ENCODE results near the gene BDP1.
A peak's percentile ranks its signal among the peaks of the same experiment; 100 is the strongest.
"Not testable (repeated sequence)": the region's sequence is repeated elsewhere in the genome, so short reads cannot be mapped to it uniquely, and the experiment has no call there.

Gene BDP1

DNA sequence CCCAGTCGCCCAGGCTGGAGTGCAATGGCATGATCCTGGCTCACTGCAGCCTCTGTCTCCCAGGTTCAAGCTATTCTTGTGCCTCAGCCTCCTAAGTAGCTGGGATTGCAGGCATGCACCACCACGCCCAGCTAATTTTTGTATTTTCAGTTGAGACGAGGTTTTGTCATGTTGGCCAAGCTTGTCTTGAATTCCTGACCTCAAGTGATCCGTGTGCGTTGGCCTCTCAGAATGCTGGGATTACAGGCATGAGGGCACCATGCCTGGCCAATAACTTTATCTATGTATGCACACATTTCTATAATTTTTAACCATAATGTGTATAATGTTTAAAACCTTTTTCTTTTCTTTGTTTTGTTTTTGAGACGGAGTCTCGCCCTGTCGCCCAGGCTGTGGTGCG is 43.3 kb downstream of the BDP1 start:
- not testable (repeated sequence) for H3K27me3 Mint-ChIP-seq; H3K36me3 Mint-ChIP-seq; H3K4me3 Mint-ChIP-seq; H3K4me1 Mint-ChIP-seq (ENCODE audit: low read depth); H3K9me3 Mint-ChIP-seq (ENCODE audit: low read depth); H3K27ac Mint-ChIP-seq

DNA sequence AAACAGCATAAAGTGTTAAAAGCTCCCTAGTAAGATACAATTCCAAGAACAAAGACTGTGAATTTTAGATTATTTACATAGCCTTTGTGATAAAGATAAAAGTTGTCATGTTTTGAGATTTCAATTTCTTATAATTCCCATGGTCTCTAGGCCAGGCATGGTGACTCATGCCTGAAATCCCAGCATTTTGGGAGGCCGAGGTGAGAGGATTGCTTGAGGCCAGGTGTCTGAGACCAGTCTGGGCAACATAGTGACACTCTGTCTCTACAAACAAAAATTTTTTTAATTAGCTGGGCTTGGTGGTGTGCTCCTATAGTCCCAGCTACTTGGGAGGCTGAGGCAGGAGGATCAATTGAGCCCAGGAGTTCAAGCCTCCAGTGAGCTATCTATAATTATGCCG is 48.1 kb downstream of the BDP1 start:
- H3K27me3 Mint-ChIP-seq: no peaks in the 10 kb centered on the region
- H3K4me3 Mint-ChIP-seq: no peak overlapping the region
- no peak overlapping the region for H3K27ac Mint-ChIP-seq
- peaks cover 13% of the 10 kb centered on the region for H3K36me3 Mint-ChIP-seq
- no peaks in the 10 kb centered on the region for H3K9me3 Mint-ChIP-seq (ENCODE audit: low read depth)
- no peaks in the 10 kb centered on the region for H3K4me1 Mint-ChIP-seq (ENCODE audit: low read depth)

DNA sequence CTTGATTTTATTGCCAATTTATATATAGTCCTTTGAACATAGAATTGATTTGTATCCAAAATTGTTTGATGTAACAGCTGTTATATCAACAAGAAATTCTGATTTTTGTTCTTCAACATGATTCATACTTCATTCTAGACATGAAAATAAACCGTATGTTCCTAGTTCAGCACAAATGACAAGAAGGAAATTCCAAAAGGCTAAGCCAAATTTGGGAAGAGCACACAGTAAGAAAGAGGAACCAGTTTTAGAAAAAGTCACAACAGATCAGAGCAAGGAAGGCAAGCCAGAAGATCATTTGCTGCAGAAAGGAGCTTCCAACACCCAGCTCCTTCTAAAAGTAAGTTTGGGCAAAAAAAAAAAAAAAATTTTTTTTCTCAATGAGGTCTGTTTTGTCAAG is 66.7 kb downstream of the BDP1 start:
- peak overlapping the region; percentile 19 for H3K27ac Mint-ChIP-seq

DNA sequence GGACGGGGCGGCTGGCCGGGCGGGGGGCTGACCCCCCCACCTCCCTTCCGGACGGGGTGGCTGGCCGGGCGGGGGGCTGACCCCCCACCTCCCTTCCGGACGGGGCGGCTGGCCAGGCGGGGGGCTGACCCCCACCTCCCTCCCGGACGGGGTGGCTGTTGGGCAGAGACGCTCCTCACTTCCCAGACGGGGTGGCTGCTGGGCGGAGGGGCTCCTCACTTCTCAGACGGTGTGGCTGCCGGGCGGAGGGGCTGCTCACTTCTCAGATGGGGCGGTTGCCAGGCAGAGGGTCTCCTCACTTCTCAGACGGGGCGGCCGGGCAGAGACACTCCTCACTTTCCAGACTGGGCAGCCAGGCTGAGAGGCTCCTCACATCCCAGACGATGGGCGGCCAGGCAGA is 70.2 kb downstream of the BDP1 start:
- not testable (repeated sequence) for H3K9me3 Mint-ChIP-seq (ENCODE audit: low read depth); H3K4me1 Mint-ChIP-seq (ENCODE audit: low read depth); H3K27me3 Mint-ChIP-seq; H3K4me3 Mint-ChIP-seq; H3K27ac Mint-ChIP-seq
- H3K36me3 Mint-ChIP-seq: peaks cover 21% of the 10 kb centered on the region

More for the DNA sequence above, 66.7 kb downstream of the BDP1 start:
- Mint-ChIP-seq H3K4me1 (ENCODE audit: low read depth) (no peaks in the 10 kb centered on the region), H3K36me3 (peaks cover 24% of the 10 kb centered on the region), H3K9me3 (ENCODE audit: low read depth) (no peaks in the 10 kb centered on the region), H3K27me3 (no peaks in the 10 kb centered on the region), H3K4me3 (no peak overlapping the region)

DNA sequence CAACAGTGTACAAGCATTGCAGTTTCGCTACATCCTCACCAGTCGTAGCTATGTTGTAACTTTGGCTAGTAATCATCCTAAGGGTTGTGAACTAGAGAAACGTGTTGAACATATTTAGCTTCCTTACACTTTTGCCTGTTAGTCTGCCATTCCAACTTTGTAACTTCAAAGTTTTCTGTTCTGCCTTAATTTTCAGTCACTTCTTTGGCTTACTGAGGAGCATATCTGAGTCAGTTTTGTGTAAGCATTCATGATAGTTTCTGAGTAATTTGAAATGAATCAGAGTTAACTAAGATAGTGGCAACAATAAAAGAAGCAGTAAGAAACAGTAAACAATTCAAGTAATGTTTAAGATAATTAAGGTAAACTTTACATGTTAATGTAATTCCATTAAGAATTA is 72.8 kb downstream of the BDP1 start:
- no peaks in the 10 kb centered on the region for H3K27me3 Mint-ChIP-seq
- peaks cover 2% of the 10 kb centered on the region for H3K4me1 Mint-ChIP-seq (ENCODE audit: low read depth)
- H3K4me3 Mint-ChIP-seq: no peak overlapping the region
- peaks cover 15% of the 10 kb centered on the region for H3K36me3 Mint-ChIP-seq
- no peaks in the 10 kb centered on the region for H3K9me3 Mint-ChIP-seq (ENCODE audit: low read depth)
- H3K27ac Mint-ChIP-seq: peak overlapping the region; percentile 10

DNA sequence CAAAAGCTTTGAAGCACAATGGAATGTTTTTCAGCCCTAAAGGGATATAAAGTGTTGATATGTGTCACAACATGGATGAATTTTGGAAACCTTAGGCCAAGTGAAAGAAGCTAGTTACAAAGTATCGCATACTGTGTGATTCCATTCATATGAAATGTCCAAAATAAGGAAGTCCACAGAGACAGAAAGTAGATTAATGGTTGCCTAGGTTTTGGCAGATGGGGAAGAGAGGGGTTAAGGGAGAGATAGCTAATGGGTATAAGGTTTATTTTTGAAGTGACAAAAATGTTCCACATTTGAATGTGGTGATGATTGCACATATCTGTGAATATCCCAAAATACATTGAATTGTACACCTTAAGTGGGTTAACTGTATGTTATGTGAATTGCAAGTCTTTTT is 74.2 kb downstream of the BDP1 start:
- Mint-ChIP-seq H3K27ac (no peak overlapping the region), H3K4me3 (no peak overlapping the region), H3K27me3 (no peaks in the 10 kb centered on the region), H3K36me3 (peaks cover 15% of the 10 kb centered on the region), H3K4me1 (ENCODE audit: low read depth) (peaks cover 8% of the 10 kb centered on the region), H3K9me3 (ENCODE audit: low read depth) (no peaks in the 10 kb centered on the region)

DNA sequence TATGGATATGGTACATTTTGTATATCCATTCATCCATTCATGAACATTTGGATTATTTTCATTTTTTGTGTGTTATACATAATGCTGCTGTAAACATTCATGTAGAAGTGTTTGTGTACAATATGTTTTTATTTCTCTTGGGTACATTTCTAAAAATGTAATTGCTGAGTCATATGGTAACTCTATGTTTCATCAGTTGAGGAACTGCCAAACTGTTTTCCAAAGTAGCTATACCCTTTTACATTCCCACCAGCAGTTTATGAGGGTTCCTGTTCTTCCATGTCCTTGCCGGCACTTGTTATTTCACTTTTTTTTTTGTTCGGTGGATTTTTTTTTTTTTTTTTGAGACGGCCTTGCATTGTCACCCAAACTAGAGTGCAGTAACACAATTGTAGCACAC is 77.7 kb downstream of the BDP1 start:
- Mint-ChIP-seq H3K4me1 (ENCODE audit: low read depth) (peaks cover 8% of the 10 kb centered on the region), H3K9me3 (ENCODE audit: low read depth) (no peaks in the 10 kb centered on the region), H3K27ac (peak overlapping the region; percentile 12), H3K36me3 (peaks cover 26% of the 10 kb centered on the region), H3K4me3 (no peak overlapping the region), H3K27me3 (no peaks in the 10 kb centered on the region)

DNA sequence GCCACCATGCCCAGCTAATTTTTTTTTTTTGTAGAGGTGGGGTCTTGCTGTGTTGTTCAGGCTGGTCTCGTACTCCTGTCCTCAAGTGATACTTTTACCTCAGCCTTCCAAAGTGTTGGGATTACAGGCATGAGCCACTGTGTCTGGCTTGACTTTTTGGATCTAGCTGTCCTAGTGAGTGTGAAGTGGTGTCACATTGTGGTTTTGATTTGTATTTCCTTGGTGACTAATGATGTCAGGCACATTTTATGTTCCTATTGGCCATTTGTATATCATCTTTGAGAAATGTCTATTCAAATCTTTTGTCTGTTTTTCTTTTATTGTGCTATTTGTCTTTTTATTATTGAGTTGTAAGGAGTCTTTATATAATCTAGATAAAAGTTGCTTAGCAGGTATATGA is 78.2 kb downstream of the BDP1 start:
- H3K9me3 Mint-ChIP-seq (ENCODE audit: low read depth): no peaks in the 10 kb centered on the region
- no peak overlapping the region for H3K4me3 Mint-ChIP-seq
- H3K27me3 Mint-ChIP-seq: no peaks in the 10 kb centered on the region
- no peak overlapping the region for H3K27ac Mint-ChIP-seq
- peaks cover 8% of the 10 kb centered on the region for H3K4me1 Mint-ChIP-seq (ENCODE audit: low read depth)
- peaks cover 25% of the 10 kb centered on the region for H3K36me3 Mint-ChIP-seq

DNA sequence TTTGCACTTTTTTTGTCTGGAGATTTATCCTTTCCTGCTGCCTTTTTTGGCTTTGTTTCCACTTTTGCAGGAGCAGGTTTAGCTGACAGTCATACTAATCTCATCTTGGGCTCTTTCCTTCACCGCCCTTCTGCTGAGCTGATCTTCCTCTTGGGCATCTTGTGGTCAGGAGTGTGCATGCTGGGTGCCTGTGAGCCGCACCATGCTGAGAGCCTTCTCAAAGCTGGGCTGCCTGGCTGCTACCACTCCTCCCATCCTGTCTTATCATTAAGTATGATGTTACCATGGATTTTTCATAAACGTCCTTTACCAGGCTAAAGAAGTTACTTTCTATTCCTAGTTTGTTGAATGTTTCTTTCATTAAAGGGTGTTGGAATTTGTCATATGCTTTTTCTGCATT is 82.2 kb downstream of the BDP1 start:
- H3K9me3 Mint-ChIP-seq (ENCODE audit: low read depth): no peaks in the 10 kb centered on the region
- no peaks in the 10 kb centered on the region for H3K27me3 Mint-ChIP-seq
- peaks cover 34% of the 10 kb centered on the region for H3K36me3 Mint-ChIP-seq
- H3K4me1 Mint-ChIP-seq (ENCODE audit: low read depth): peaks cover 8% of the 10 kb centered on the region
- no peak overlapping the region for H3K4me3 Mint-ChIP-seq
- H3K27ac Mint-ChIP-seq: no peak overlapping the region

DNA sequence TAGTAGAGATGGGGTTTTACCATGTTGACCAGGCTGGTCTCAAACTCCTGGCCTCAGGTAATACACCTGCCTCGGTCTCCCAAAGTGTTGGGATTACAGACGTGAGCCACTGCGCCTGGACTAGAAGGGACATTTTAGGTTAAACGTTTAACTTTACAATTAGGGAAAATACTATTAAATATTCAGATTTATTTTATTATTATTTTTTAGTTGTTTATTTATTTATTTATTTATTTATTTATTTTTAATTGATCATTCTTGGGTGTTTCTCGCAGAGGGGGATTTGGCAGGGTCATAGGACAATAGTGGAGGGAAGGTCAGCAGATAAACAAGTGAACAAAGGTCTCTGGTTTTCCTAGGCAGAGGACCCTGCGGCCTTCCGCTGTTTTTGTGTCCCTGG is 95.4 kb downstream of the BDP1 start:
- H3K27me3 Mint-ChIP-seq; H3K27ac Mint-ChIP-seq; H3K9me3 Mint-ChIP-seq (ENCODE audit: low read depth); H3K4me3 Mint-ChIP-seq; H3K4me1 Mint-ChIP-seq (ENCODE audit: low read depth): not testable (repeated sequence)
- H3K36me3 Mint-ChIP-seq: peaks cover 20% of the 10 kb centered on the region

DNA sequence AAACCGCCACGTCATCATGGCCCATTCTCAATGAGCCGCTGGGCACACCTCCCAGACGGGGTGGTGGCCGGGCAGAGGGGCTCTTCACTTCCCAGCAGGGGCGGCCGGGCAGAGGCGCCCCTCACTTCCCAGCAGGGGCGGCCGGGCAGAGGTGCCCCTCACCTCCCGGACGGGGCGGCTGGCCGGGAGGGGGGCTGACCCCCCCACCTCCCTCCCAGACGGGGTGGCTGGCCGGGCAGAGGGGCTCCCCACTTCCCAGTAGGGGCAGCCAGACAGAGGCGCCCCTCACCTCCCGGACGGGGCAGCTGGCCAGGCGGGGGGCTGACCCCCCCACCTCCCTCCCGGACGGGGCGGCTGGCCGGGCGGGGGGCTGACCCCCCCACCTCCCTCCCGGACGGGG is 96.1 kb downstream of the BDP1 start:
- H3K27me3 Mint-ChIP-seq; H3K9me3 Mint-ChIP-seq (ENCODE audit: low read depth); H3K4me1 Mint-ChIP-seq (ENCODE audit: low read depth); H3K27ac Mint-ChIP-seq; H3K4me3 Mint-ChIP-seq: not testable (repeated sequence)
- H3K36me3 Mint-ChIP-seq: peaks cover 20% of the 10 kb centered on the region

DNA sequence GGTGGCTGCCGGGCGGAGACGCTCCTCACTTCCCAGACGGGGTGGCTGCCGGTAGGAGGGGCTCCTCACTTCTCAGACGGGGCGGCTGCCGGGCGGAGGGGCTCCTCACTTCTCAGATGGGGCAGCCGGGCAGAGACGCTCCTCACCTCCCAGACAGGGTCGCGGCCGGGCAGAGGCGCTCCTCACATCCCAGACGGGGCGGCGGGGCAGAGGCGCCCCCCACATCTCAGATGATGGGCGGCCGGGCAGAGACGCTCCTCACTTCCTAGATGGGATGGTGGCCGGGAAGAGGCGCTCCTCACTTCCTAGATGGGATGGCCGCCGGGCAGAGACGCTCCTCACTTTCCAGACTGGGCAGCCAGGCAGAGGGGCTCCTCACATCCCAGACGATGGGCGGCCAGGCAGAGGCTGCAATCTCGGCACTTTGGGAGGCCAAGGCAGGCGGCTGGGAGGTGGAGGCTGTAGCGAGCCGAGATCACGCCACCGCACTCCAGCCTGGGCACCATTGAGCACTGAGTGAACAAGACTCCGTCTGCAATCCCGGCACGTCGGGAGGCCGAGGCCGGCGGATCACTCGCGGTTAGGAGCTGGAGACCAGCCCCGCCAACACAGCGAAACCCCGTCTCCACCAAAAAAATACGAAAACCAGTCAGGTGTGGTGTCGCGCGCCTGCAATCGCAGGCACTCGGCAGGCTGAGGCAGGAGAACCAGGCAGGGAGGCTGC is 96.7 kb downstream of the BDP1 start:
- not testable (repeated sequence) for H3K4me3 Mint-ChIP-seq; H3K27me3 Mint-ChIP-seq; H3K9me3 Mint-ChIP-seq (ENCODE audit: low read depth); H3K4me1 Mint-ChIP-seq (ENCODE audit: low read depth); H3K27ac Mint-ChIP-seq
- peaks cover 18% of the 10 kb centered on the region for H3K36me3 Mint-ChIP-seq

DNA sequence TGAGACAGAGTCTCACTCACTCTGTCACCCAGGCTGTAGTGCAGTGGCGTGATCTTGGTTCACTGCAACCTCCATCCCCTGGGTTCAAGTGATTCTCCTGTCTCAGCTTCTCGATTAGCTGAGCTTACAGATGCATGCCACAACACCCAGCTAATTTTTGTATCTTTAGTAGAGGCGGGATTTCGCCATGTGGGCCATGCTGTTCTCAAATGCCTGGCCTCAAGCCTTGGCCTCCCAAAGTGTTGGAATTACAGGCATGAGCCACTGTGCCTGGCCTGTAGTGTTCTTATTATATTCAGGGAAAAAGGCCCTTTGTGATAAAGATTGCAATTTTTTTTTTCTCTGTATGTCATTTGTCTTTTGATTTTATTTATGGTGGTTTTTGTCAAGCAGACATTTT is 107.7 kb downstream of the BDP1 start:
- Mint-ChIP-seq H3K36me3 (peaks cover 5% of the 10 kb centered on the region), H3K27me3 (no peaks in the 10 kb centered on the region), H3K9me3 (ENCODE audit: low read depth) (no peaks in the 10 kb centered on the region)

DNA sequence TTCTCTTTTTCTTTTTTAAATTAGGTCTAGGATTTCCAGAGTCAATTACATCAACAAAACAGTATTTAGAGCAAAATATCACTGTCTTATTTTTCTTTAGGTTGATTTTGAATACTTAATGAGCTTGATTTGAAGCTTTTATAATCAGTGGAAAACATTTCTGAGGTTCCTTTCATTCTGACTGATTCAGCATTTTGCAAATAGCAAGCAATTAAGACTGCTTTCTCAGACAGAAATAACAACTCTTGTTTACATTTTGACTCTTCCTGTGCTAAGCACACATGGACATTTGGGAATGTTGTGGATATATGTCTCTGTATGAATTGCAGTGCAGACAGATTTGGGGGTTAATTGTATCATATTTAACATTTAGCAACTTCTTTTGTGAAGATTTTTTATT is 109.4 kb downstream of the BDP1 start:
- Mint-ChIP-seq H3K27ac (no peak overlapping the region), H3K27me3 (no peaks in the 10 kb centered on the region), H3K9me3 (ENCODE audit: low read depth) (no peaks in the 10 kb centered on the region), H3K36me3 (peaks cover 7% of the 10 kb centered on the region), H3K4me1 (ENCODE audit: low read depth) (no peaks in the 10 kb centered on the region), H3K4me3 (no peak overlapping the region)

More for the DNA sequence above, 107.7 kb downstream of the BDP1 start:
- Mint-ChIP-seq H3K27ac (no peak overlapping the region), H3K4me1 (ENCODE audit: low read depth) (no peaks in the 10 kb centered on the region), H3K4me3 (no peak overlapping the region)

DNA sequence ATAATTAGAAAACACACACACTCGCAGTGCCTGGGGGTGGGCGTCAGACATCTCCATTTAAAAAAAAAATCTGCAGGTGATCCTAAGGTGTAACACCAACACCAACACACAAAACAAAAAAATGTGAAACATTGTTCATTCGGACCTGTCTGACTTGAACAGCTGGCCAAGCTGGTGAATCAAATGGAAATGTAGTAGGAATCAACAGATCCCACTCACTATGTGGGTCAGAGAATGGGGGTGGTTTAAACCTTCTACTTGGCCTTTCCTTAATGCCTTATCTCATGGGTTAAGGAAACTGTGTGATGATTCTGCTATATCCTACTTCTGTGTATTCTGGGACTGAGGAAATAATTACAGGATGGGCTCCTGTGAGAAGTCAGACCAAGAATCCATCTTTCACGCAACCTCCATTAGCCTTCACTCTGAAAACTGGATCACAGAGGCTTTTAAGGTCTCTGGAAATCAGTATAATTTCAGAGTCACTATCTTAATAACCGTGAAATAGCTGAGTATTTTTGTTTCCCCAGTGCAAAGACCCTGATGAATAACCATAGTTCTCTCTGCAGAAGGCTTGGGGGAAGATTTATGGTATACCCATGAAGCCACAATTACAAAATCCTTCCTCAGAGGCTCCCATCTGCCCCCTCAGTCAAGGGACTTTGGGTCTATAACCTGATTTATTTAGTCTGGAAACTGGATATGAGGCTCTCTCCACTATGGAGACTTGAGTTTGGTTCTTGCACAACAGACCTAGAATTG is 114.5 kb downstream of the BDP1 start:
- Mint-ChIP-seq H3K9me3 (ENCODE audit: low read depth) (no peaks in the 10 kb centered on the region), H3K4me1 (ENCODE audit: low read depth) (no peaks in the 10 kb centered on the region), H3K4me3 (no peak overlapping the region), H3K27me3 (no peaks in the 10 kb centered on the region), H3K27ac (no peak overlapping the region), H3K36me3 (peaks cover 7% of the 10 kb centered on the region)

DNA sequence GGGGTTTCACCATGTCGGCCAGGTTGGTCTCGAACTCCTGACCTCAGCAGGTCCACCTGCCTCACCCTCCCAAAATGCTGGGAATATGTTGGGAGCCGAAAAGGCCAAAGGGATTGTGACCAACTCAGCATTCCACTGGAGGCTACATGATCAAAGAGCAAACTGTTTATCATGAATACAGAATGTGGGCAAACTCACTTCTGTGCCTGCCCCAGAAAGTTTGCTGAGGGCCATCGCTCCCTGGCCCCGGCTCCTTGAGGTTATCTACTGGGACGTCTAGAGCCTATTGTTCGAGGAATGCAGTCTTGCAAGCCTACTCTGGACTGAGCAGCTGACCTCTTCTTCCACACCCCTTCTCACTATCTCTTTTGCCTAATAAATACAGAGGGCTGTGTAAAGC is 116.4 kb downstream of the BDP1 start:
- not testable (repeated sequence) for H3K27ac Mint-ChIP-seq; H3K4me1 Mint-ChIP-seq (ENCODE audit: low read depth); H3K4me3 Mint-ChIP-seq; H3K9me3 Mint-ChIP-seq (ENCODE audit: low read depth); H3K27me3 Mint-ChIP-seq
- H3K36me3 Mint-ChIP-seq: peaks cover 10% of the 10 kb centered on the region
